IMR-90 (cell line): ENCODE data around the gene C11orf86. TPM values are rescaled to one million over a fixed set of nuclear protein-coding genes. Genes with fewer than 3 reads are reported as not detected.
A peak's percentile ranks its signal among the peaks of the same experiment; 100 is the strongest.

Experiments used
- ATAC-seq: fragments of 200-7000 bp; cut with Tn5 transposase; 2 replicates; pipeline ENCODE4 v1.9.1; 2020; ENCODE audit warnings: low read depth, mild to moderate bottlenecking, moderate library complexity
- BruUV-seq: library from RNA; stranded (reverse); fragments of 400-500 nt; replicated peaks from 2 replicates; lab custom pipeline; 2021; lab: Mats Ljungman, UMichigan
- CTCF ChIA-PET: fragments of 300-600 bp; formaldehyde crosslinking; extraction: SDS; loops from one replicate; lab custom pipeline; 2021; ENCODE audit warnings: antibody characterized with exemption; lab: Yijun Ruan, JAX
- POLR2A ChIA-PET: fragments of 300-600 bp; sonication (Branson Sonifier 250); formaldehyde crosslinking; loops from one replicate; lab custom pipeline; 2022; ENCODE audit warnings: antibody characterized with exemption; ENCODE audit not compliant: unreplicated experiment; lab: Charles Lee
- DNase-seq: peaks from one replicate; pipeline ENCODE4 v3.0.0; 2013
- H2AFZ ChIP-seq: replicated peaks from 2 replicates; pipeline ENCODE3; 2013; ENCODE audit warnings: low read length, mild to moderate bottlenecking; ENCODE audit not compliant: poor library complexity
- H2AK5ac ChIP-seq: 2 replicates; pipeline ENCODE4 v1.6.1; 2013; ENCODE audit warnings: low read depth, low read length, inconsistent platforms
- H2AK9ac ChIP-seq: replicated peaks from 2 replicates; pipeline ENCODE3; 2013; ENCODE audit warnings: mild to moderate bottlenecking, low read depth, low read length, moderate library complexity; ENCODE audit not compliant: poor library complexity
- H2BK120ac ChIP-seq: 2 replicates; pipeline ENCODE4 v1.6.1; 2013; ENCODE audit warnings: low read depth, low read length, inconsistent platforms
- H2BK15ac ChIP-seq: 3 replicates; pipeline ENCODE4 v1.6.1; 2013; ENCODE audit warnings: low read depth, low read length, inconsistent platforms
- H2BK20ac ChIP-seq: 2 replicates; pipeline ENCODE4 v1.6.1; 2013; ENCODE audit warnings: low read depth, mild to moderate bottlenecking, inconsistent platforms, low read length, moderate library complexity
- H2BK5ac ChIP-seq: 2 replicates; pipeline ENCODE4 v1.6.1; 2013; ENCODE audit warnings: mild to moderate bottlenecking, low read depth, low read length, inconsistent platforms; ENCODE audit not compliant: poor library complexity, severe bottlenecking
- H3K14ac ChIP-seq: replicated peaks from 2 replicates; pipeline ENCODE4 v1.6.1; 2013; ENCODE audit warnings: low read depth, low read length, inconsistent platforms
- H3K18ac ChIP-seq: 2 replicates; pipeline ENCODE4 v1.6.1; 2013; ENCODE audit warnings: low read depth, low read length, control low read depth
- H3K23ac ChIP-seq: 2 replicates; pipeline ENCODE4 v1.6.1; 2013; ENCODE audit warnings: low read depth, low read length, inconsistent platforms
- H3K27ac ChIP-seq: 2 replicates; pipeline ENCODE4 v1.5.1; 2013; ENCODE audit warnings: mild to moderate bottlenecking, control low read depth, low read length; ENCODE audit not compliant: insufficient read depth
- H3K27me3 ChIP-seq: 2 replicates; pipeline ENCODE4 v1.6.1; 2013; ENCODE audit warnings: low read length; ENCODE audit not compliant: control insufficient read depth, insufficient read depth
- H3K36me3 ChIP-seq: 2 replicates; pipeline ENCODE4 v1.6.1; 2013; ENCODE audit warnings: low read length, mixed read lengths; ENCODE audit not compliant: control insufficient read depth, insufficient read depth
- H3K4ac ChIP-seq: 2 replicates; pipeline ENCODE4 v1.6.1; 2013; ENCODE audit warnings: low read depth, low read length, inconsistent platforms
- H3K4me1 ChIP-seq: 2 replicates; pipeline ENCODE4 v1.6.1; 2013; ENCODE audit warnings: low read length, mixed read lengths; ENCODE audit not compliant: control insufficient read depth, insufficient read depth
- H3K4me2 ChIP-seq: 2 replicates; pipeline ENCODE4 v1.6.1; 2013; ENCODE audit warnings: low read depth, mild to moderate bottlenecking, control low read depth, low read length, moderate library complexity
- H3K4me3 ChIP-seq: 2 replicates; pipeline ENCODE4 v1.5.1; 2013; ENCODE audit warnings: low read depth, mild to moderate bottlenecking, control low read depth, low read length, moderate library complexity; ENCODE audit not compliant: insufficient read depth
- H3K56ac ChIP-seq: 2 replicates; pipeline ENCODE4 v1.6.1; 2013; ENCODE audit warnings: low read length, inconsistent platforms; ENCODE audit not compliant: insufficient read depth; ENCODE audit errors: extremely low read depth
- H3K79me1 ChIP-seq, 2 experiments: 2 replicates each; pipeline ENCODE4 v1.6.1; 2013; ENCODE audit warnings: low read length in 2 of 2, inconsistent platforms in 1 of 2, low read depth in 1 of 2
- H3K9ac ChIP-seq: 2 replicates; pipeline ENCODE4 v1.6.1; 2013; ENCODE audit warnings: low read depth, low read length, control low read depth
- H3K9me1 ChIP-seq: 2 replicates; pipeline ENCODE4 v1.6.1; 2013; ENCODE audit warnings: low read length, inconsistent platforms; ENCODE audit not compliant: insufficient read depth
- H3K9me3 ChIP-seq: 2 replicates; pipeline ENCODE4 v1.6.1; 2013; ENCODE audit warnings: low read length; ENCODE audit not compliant: control insufficient read depth, insufficient read depth
- H4K20me1 ChIP-seq: 2 replicates; pipeline ENCODE4 v1.6.1; 2013; ENCODE audit warnings: low read length, inconsistent platforms; ENCODE audit not compliant: insufficient read depth
- H4K5ac ChIP-seq: 2 replicates; pipeline ENCODE4 v1.6.1; 2013; ENCODE audit warnings: mild to moderate bottlenecking, low read depth, low read length, control low read depth
- H4K8ac ChIP-seq, 2 experiments: 2 replicates each; pipeline ENCODE4 v1.6.1; 2013; ENCODE audit warnings: low read depth in 2 of 2, low read length in 2 of 2, control low read depth in 1 of 2, inconsistent platforms in 1 of 2
- H4K91ac ChIP-seq: 2 replicates; pipeline ENCODE4 v1.6.1; 2013; ENCODE audit warnings: low read depth, low read length, inconsistent platforms; ENCODE audit not compliant: insufficient read depth
- MAFK ChIP-seq: IDR thresholded peaks from 2 replicates; pipeline ENCODE4 v1.6.1; 2012; ENCODE audit warnings: low read depth, low read length, improper control_type of control experiment
- MXI1 ChIP-seq: IDR thresholded peaks from 2 replicates; pipeline ENCODE4 v1.6.1; 2012; ENCODE audit warnings: low read depth, mild to moderate bottlenecking, low read length, moderate library complexity, borderline replicate concordance
- WGBS, 2 experiments: methylation state at CpG; one replicate each; pipeline versions ENCODE4 v1.1.5 to v1.1.7; 2013; ENCODE audit warnings: missing lambda C conversion rate in 2 of 2; ENCODE audit not compliant: insufficient read length in 1 of 2; ENCODE audit errors: extremely low coverage in 2 of 2; 5-methylcytosine and 5-hydroxymethylcytosine counted together
- dilution Hi-C: fragments of 300-500 bp; cut with HindIII; formaldehyde crosslinking; loops from one replicate; pipeline ENCODE4 v1.14.3; 2018; ENCODE audit warnings: low sequenced_read_pairs; ENCODE audit not compliant: unreplicated experiment
- in situ Hi-C: fragments of 300-500 bp; cut with MboI; formaldehyde crosslinking; loops from 3 replicates; pipeline ENCODE4 v1.14.3; 2019; ENCODE audit warnings: low sequenced_read_pairs, inconsistent platforms, mixed read lengths
- intact Hi-C: fragments of 100-400 bp; cut with micrococcal nuclease; formaldehyde crosslinking; loops from 2 replicates; pipeline ENCODE4 v1.10.0; 2022
- polyA plus RNA-seq, 3 experiments: library from polyadenylated mRNA; depleted of rRNA; stranded (reverse); fragments of >200 nt; gene quantifications; 2 replicates each; pipeline ENCODE4 v1.2.3, GENCODE V29; 2012; ENCODE audit warnings: low replicate concordance in 1 of 3
- total RNA-seq: library from RNA; depleted of rRNA; stranded (reverse); fragments of >200 nt; gene quantifications from 2 replicates; pipeline ENCODE4 v1.2.3, GENCODE V29; 2012

The C11orf86 gene
- total and polyA plus RNA-seq, 2 of the 4 experiments (the other 2 are of a cell fraction): not detected

- Histone ChIP-seq H3K36me3 (no peaks in the 10 kb centered on the region), H3K79me1 (no peaks in the 10 kb centered on the region), H4K5ac (no peak within 1 kb of the TSS; the same call in 1 of the 2 replicates), H2BK15ac (0 out of 3 replicates have a peak within 1 kb of the TSS, but pooled peaks have one; percentile 27), H3K9me1 (no peaks in the 10 kb centered on the region), H3K23ac (peak within 1 kb of the TSS; percentile 65), H3K14ac (no peak within 1 kb of the TSS), H4K91ac (0 out of 2 replicates have a peak within 1 kb of the TSS, but pooled peaks have one; percentile 1), H3K27ac (no peak within 1 kb of the TSS), H3K9me3 (no peaks in the 10 kb centered on the region), H3K4me3 (peak within 1 kb of the TSS; percentile 31), H3K4ac (peak within 1 kb of the TSS; percentile 48), H3K9ac (no peak within 1 kb of the TSS), H2BK120ac (peak within 1 kb of the TSS; percentile 33), H3K56ac (no peak within 1 kb of the TSS), H2BK5ac (no peak within 1 kb of the TSS), H4K8ac (peak within 1 kb of the TSS in 1 of 2 experiments; percentile 52; a peak in 1 of 4 replicates), H3K27me3 (peaks cover 13% of the 10 kb centered on the region), H3K4me1 (peaks cover 9% of the 10 kb centered on the region; the same call in 1 of the 2 replicates), H2AFZ (peak within 1 kb of the TSS; percentile 89), H4K20me1 (no peaks in the 10 kb centered on the region), H2AK5ac (peak within 1 kb of the TSS; percentile 37; the same call in 1 of the 2 replicates), H3K4me2 (peak within 1 kb of the TSS; percentile 52), H3K18ac (peak within 1 kb of the TSS; percentile 23; the same call in 1 of the 2 replicates), H2AK9ac (peak within 1 kb of the TSS; percentile 89), H2BK20ac (0 out of 2 replicates have a peak within 1 kb of the TSS, but pooled peaks have one; percentile 57)
- TF ChIP-seq MXI1 (peak; percentile 56; the same call in 1 of the 2 replicates), MAFK (no peak)
- ATAC-seq (peak; percentile 70), DNase-seq (no peak)
- ChIA-PET CTCF (no interaction called here), POLR2A (interaction anchor here (0.6 kb wide), 1 partner anchor 461 kb away, joined by 3 read pairs; no protein-coding TSS in a partner anchor)
- dilution Hi-C loops: no loop called here
- 2% methylated on average over 55 of the region's 118 CpGs; no CpG with 5 or more reads in 1 of the 2 experiments for WGBS, 2 experiments
- intact Hi-C loops: no loop called here
- in situ Hi-C loops: no loop called here
- no TSS peak for BruUV-seq
Observed at GRCh38 chr11:67022961-67023956, 48.2 kb downstream of the C11orf86 start, which contains the start of gene SYT12. SYT12 (plus strand) TSS chr11:67023134; CDS start chr11:67030145, 7,011 bp downstream.
